ENCODE results near the gene NELFE. TPM values are rescaled to one million over a fixed set of nuclear protein-coding genes. Genes with fewer than 3 reads are reported as not detected.
"Not testable (repeated sequence)": the region's sequence is repeated elsewhere in the genome, so short reads cannot be mapped to it uniquely, and the experiment has no call there.

NELFE gene
- polyA plus RNA-seq (2013, experiment 1 of 2) = 105 TPM
- polyA plus RNA-seq (2013, experiment 2 of 2) = 90.5 TPM

DNA sequence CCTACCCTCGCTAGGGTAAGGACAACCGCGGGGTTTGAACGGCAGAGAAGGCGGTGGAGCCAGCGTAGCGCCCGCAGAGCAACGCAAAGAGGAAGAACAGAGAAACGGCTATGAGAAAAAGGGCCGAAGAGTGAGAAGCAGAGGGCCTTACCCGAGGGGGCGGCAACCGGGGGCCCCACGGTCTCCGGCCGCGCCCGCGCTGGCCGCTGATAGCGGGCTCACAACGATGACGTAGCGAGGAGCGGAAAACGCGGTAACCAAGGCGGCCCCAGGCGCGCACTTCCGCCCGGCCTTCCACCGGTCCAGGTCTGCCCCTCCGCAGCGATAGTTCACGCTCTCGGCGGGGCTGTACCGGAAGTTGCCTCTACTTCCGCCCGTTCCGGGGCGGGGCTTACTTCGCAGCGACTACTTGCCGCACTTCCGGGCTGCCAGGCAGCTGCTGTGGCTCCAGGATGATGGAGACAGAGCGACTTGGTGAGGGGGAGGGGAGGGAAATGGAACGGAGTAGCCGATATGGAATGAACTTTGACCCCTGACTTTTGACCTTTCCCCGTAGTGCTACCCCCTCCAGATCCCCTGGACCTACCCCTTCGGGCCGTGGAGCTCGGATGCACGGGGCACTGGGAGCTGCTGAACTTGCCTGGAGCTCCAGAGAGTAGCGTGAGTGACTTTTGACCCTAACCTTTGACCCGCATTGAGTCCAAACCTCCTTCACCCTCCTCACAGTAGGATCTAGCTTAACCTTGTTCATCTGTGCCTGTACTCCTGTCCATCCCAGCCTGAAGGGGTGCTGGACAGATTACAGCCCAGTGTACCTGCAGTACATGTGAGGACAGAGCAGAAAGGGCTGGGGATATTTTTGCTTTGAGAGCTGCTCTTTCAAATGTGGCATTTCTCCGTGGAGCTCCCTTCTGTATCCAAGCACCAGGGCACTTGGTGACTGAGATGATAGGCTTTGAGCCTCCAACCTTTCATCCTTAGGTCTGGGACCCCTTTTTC, at the start of gene NELFE, which contains the start of gene SKIC2:
TSS of gene NELFE (minus strand) at position 231 of the 999 bp plus-strand sequence. CDS start 525 bp downstream, outside the sequence.
TSS of gene SKIC2 (plus strand) at position 435 of the 999 bp plus-strand sequence. CDS start at position 453, 18 bp downstream.
- 1 to 2% methylated on average over 52 to 56 of the region's 59 CpGs for WGBS, 2 experiments (ENCODE audit: insufficient coverage in 2 of 2)
- Histone ChIP-seq H3K27ac (ENCODE audit: low read depth, low read length, severe bottlenecking) (peak within 1 kb of the TSS; percentile 75), H3K4me3 (ENCODE audit: extremely low read depth, insufficient read depth, low read length, poor library complexity, severe bottlenecking) (peak within 1 kb of the TSS; percentile 100), H3K36me3 (ENCODE audit: control insufficient read depth, insufficient read depth, low read length) (peaks cover 73% of the 10 kb centered on the region), H3K4me1 (ENCODE audit: control insufficient read depth, insufficient read depth, low read length, poor library complexity, severe bottlenecking) (peaks cover 14% of the 10 kb centered on the region), H3K9me3 (ENCODE audit: control insufficient read depth, low read length) (no peaks in the 10 kb centered on the region)

- WGBS, 2 experiments (ENCODE audit: insufficient coverage in 2 of 2) = no CpG with 5 or more reads among the region's 24 CpGs
- H3K4me3 ChIP-seq (ENCODE audit: extremely low read depth, insufficient read depth, low read length, poor library complexity, severe bottlenecking); H3K27ac ChIP-seq (ENCODE audit: low read depth, low read length, severe bottlenecking); H3K4me1 ChIP-seq (ENCODE audit: control insufficient read depth, insufficient read depth, low read length, poor library complexity, severe bottlenecking); H3K9me3 ChIP-seq (ENCODE audit: control insufficient read depth, low read length); H3K36me3 ChIP-seq (ENCODE audit: control insufficient read depth, insufficient read depth, low read length): not testable (repeated sequence)
Measured at GRCh38 chr6:32008037-32008436, 49.3 kb upstream of the NELFE start.

DNA sequence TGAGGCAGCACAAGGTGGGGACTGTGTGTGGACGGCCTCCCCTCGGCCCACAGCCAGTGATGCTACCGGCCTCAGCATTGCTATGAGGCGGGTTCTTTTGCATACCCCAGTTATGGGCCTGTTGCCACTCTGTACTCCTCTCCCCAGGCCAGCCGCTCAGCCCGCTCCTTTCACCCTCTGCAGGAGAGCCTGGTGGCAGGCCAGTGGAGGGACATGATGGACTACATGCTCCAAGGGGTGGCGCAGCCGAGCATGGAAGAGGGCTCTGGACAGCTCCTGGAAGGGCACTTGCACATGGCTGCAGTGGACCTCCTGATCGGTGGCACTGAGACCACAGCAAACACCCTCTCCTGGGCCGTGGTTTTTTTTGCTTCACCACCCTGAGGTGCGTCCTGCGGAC, 48.3 kb upstream of the NELFE start:
- not testable (repeated sequence) for H3K9me3 ChIP-seq (ENCODE audit: control insufficient read depth, low read length); H3K36me3 ChIP-seq (ENCODE audit: control insufficient read depth, insufficient read depth, low read length); H3K4me3 ChIP-seq (ENCODE audit: extremely low read depth, insufficient read depth, low read length, poor library complexity, severe bottlenecking); H3K27ac ChIP-seq (ENCODE audit: low read depth, low read length, severe bottlenecking); H3K4me1 ChIP-seq (ENCODE audit: control insufficient read depth, insufficient read depth, low read length, poor library complexity, severe bottlenecking)
- 92 to 98% methylated on average over 3 to 4 of the region's 12 CpGs for WGBS, 2 experiments (ENCODE audit: insufficient coverage in 2 of 2)

- H3K27ac ChIP-seq (ENCODE audit: low read depth, low read length, severe bottlenecking); H3K4me1 ChIP-seq (ENCODE audit: control insufficient read depth, insufficient read depth, low read length, poor library complexity, severe bottlenecking); H3K4me3 ChIP-seq (ENCODE audit: extremely low read depth, insufficient read depth, low read length, poor library complexity, severe bottlenecking); H3K9me3 ChIP-seq (ENCODE audit: control insufficient read depth, low read length); H3K36me3 ChIP-seq (ENCODE audit: control insufficient read depth, insufficient read depth, low read length): not testable (repeated sequence)
- 93 to 100% methylated on average over 1 to 3 of the region's 8 CpGs for WGBS, 2 experiments (ENCODE audit: insufficient coverage in 2 of 2)
Measured at GRCh38 chr6:32005991-32006529, 47.3 kb upstream of the NELFE start.

DNA sequence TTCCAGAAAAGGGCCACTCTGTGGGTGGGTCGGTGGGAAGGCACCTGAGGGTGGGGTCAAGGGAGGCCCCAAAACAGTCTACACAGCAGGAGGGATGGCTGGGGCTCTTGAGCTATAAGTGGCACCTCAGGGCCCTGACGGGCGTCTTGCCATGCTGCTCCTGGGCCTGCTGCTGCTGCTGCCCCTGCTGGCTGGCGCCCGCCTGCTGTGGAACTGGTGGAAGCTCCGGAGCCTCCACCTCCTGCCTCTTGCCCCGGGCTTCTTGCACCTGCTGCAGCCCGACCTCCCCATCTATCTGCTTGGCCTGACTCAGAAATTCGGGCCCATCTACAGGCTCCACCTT, 46.7 kb upstream of the NELFE start:
- not testable (repeated sequence) for H3K9me3 ChIP-seq (ENCODE audit: control insufficient read depth, low read length); H3K27ac ChIP-seq (ENCODE audit: low read depth, low read length, severe bottlenecking); H3K36me3 ChIP-seq (ENCODE audit: control insufficient read depth, insufficient read depth, low read length); H3K4me1 ChIP-seq (ENCODE audit: control insufficient read depth, insufficient read depth, low read length, poor library complexity, severe bottlenecking); H3K4me3 ChIP-seq (ENCODE audit: extremely low read depth, insufficient read depth, low read length, poor library complexity, severe bottlenecking)
- WGBS, 2 experiments (ENCODE audit: insufficient coverage in 2 of 2) = 86% methylated on average over 1 of the region's 9 CpGs; no CpG with 5 or more reads in 1 of the 2 experiments

GRCh38 chr6:32004864-32005537, 46.2 kb upstream of the NELFE start:
- H3K4me3 ChIP-seq (ENCODE audit: extremely low read depth, insufficient read depth, low read length, poor library complexity, severe bottlenecking); H3K9me3 ChIP-seq (ENCODE audit: control insufficient read depth, low read length); H3K4me1 ChIP-seq (ENCODE audit: control insufficient read depth, insufficient read depth, low read length, poor library complexity, severe bottlenecking); H3K36me3 ChIP-seq (ENCODE audit: control insufficient read depth, insufficient read depth, low read length); H3K27ac ChIP-seq (ENCODE audit: low read depth, low read length, severe bottlenecking): not testable (repeated sequence)
- 90 to 100% methylated on average over 2 to 7 of the region's 13 CpGs for WGBS, 2 experiments (ENCODE audit: insufficient coverage in 2 of 2)

DNA sequence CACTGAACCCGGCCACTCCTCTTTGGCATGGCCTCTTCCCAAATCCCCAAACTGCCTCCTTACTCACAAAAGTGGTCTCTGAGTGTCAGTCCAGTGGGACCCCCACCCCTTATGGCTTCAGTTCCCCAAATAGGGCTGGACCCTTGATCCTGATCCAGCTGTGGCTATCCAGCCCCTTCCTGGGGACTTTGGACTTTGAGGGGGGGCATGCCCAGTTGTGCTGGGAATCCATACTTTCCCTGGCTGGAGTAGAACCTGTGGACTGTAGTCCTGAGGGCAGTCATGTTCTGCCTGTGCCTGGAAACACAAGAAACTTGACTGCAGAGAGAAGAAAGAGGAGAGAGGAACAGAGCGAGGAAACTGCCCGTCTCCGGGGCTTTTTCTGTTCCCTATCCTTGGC, 45.6 kb upstream of the NELFE start:
- not testable (repeated sequence) for H3K4me1 ChIP-seq (ENCODE audit: control insufficient read depth, insufficient read depth, low read length, poor library complexity, severe bottlenecking); H3K27ac ChIP-seq (ENCODE audit: low read depth, low read length, severe bottlenecking); H3K36me3 ChIP-seq (ENCODE audit: control insufficient read depth, insufficient read depth, low read length); H3K9me3 ChIP-seq (ENCODE audit: control insufficient read depth, low read length); H3K4me3 ChIP-seq (ENCODE audit: extremely low read depth, insufficient read depth, low read length, poor library complexity, severe bottlenecking)
- WGBS, 2 experiments (ENCODE audit: insufficient coverage in 2 of 2) = 92% methylated on average over 2 of the region's 4 CpGs; no CpG with 5 or more reads in 1 of the 2 experiments

DNA sequence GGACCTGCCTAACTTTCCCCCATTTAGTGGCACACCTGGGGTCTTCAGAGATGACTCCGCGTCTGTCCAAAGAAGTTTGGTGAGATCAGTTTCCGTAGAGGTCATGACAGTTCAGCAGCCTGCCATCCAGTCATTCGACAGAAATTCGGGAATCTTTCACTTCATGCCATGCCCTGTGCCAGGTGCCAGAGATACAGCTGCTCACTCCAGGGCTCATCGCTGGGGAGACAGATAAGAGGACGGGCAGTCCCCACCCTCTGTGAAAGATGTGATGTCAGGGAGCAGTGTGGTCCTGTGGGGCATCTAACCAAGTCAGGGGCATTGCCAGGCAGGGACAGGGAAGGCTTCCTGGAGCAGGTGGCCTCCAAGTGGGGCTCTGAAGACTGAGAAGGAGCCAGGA, 44.5 kb upstream of the NELFE start:
- H3K9me3 ChIP-seq (ENCODE audit: control insufficient read depth, low read length); H3K36me3 ChIP-seq (ENCODE audit: control insufficient read depth, insufficient read depth, low read length); H3K4me3 ChIP-seq (ENCODE audit: extremely low read depth, insufficient read depth, low read length, poor library complexity, severe bottlenecking); H3K27ac ChIP-seq (ENCODE audit: low read depth, low read length, severe bottlenecking); H3K4me1 ChIP-seq (ENCODE audit: control insufficient read depth, insufficient read depth, low read length, poor library complexity, severe bottlenecking): not testable (repeated sequence)
- no CpG with 5 or more reads among the region's 7 CpGs for WGBS, 2 experiments (ENCODE audit: insufficient coverage in 2 of 2)

- H3K36me3 ChIP-seq (ENCODE audit: control insufficient read depth, insufficient read depth, low read length); H3K4me1 ChIP-seq (ENCODE audit: control insufficient read depth, insufficient read depth, low read length, poor library complexity, severe bottlenecking): not testable (repeated sequence)
- WGBS, 2 experiments (ENCODE audit: insufficient coverage in 2 of 2) = no CpG with 5 or more reads among the region's 15 CpGs
Measured at GRCh38 chr6:32002546-32003268, 43.9 kb upstream of the NELFE start.

GRCh38 chr6:31996385-31996784, 37.6 kb upstream of the NELFE start:
- H3K27ac ChIP-seq (ENCODE audit: low read depth, low read length, severe bottlenecking); H3K36me3 ChIP-seq (ENCODE audit: control insufficient read depth, insufficient read depth, low read length); H3K4me3 ChIP-seq (ENCODE audit: extremely low read depth, insufficient read depth, low read length, poor library complexity, severe bottlenecking); H3K4me1 ChIP-seq (ENCODE audit: control insufficient read depth, insufficient read depth, low read length, poor library complexity, severe bottlenecking); H3K9me3 ChIP-seq (ENCODE audit: control insufficient read depth, low read length): not testable (repeated sequence)
- WGBS, 2 experiments (ENCODE audit: insufficient coverage in 2 of 2) = 100% methylated on average over 1 to 4 of the region's 6 CpGs

More at GRCh38 chr6:32002546-32003268, 43.9 kb upstream of the NELFE start:
- not testable (repeated sequence) for H3K9me3 ChIP-seq (ENCODE audit: control insufficient read depth, low read length); H3K27ac ChIP-seq (ENCODE audit: low read depth, low read length, severe bottlenecking); H3K4me3 ChIP-seq (ENCODE audit: extremely low read depth, insufficient read depth, low read length, poor library complexity, severe bottlenecking)
